Measurements from ENCODE around the gene IL17C.

The IL17C gene

DNA sequence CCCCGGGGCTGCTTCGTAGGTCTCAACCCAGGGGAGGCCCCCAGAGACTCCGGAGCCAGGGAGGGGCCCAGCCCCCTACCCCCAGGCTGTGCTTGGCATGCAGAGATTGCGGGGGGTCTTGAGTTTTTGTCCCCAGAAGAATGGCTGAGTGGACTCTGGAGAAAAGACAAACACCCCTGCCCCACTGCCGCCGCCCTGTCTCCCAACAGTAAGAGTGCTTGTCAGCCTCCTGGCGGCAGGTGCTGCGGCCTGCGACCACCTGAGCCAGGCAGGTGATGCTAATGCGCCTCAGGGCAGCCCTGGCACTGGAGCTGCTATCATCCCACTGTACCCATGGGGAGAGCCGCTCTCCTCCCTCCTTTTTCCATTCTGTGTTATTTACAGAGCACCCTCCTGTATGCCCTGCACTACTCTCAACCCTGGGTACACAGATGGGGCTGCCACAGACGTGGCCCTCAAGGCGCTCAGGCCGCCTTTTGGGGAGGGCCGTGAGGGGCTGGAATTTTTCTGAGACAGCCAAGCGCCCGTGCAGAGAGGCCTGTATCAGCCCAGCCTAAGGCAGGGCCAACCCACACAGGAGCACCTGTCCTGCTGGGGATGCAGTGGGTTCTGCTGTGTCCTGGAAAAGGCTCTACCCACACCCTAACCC is 2.6 kb upstream of the IL17C start:
- TF ChIP-seq, protein P1, sequence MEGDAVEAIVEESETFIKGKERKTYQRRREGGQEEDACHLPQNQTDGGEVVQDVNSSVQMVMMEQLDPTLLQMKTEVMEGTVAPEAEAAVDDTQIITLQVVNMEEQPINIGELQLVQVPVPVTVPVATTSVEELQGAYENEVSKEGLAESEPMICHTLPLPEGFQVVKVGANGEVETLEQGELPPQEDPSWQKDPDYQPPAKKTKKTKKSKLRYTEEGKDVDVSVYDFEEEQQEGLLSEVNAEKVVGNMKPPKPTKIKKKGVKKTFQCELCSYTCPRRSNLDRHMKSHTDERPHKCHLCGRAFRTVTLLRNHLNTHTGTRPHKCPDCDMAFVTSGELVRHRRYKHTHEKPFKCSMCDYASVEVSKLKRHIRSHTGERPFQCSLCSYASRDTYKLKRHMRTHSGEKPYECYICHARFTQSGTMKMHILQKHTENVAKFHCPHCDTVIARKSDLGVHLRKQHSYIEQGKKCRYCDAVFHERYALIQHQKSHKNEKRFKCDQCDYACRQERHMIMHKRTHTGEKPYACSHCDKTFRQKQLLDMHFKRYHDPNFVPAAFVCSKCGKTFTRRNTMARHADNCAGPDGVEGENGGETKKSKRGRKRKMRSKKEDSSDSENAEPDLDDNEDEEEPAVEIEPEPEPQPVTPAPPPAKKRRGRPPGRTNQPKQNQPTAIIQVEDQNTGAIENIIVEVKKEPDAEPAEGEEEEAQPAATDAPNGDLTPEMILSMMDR (IDR thresholded peaks at IDR 0.05), result no peak

DNA sequence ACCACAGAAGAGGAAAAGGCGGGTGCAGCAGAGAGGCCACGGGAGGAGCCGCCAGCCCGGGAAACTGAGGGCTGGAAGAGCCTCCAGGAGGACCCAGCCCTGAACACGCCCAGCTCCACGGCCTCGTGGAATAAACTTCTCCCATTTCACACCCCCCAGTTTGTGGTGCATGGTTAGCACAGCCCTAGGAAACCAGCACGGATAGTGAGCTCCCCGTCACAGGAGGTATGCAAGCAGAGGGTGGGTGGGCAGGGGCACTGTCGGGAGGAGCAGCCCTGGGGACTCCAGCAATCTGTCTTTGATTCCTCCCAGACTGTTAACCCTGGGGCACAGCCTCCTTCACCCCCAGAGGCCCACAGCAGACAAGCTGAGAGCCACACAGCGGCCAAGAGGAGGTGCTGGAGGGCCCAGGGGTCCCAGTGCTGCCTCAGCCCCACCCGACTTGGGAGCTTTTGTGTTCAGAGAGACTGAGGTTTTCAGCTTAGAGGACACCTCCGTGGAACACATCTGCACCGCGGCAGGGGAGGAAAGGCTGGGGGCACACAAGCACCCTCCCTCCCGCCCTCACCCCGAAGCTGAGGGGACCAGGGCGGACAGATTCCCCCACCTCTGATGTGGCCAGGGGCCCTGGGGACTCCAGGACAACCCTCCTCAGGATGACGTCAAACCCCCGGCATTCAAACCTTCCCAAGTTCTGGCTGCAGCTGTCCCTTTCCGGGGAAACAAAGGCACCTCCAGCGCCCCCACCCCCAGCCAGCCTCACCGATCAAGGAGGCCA is 1.7 kb upstream of the IL17C start:
- TF ChIP-seq, protein P1 (IDR thresholded peaks at IDR 0.05), result no peak

DNA sequence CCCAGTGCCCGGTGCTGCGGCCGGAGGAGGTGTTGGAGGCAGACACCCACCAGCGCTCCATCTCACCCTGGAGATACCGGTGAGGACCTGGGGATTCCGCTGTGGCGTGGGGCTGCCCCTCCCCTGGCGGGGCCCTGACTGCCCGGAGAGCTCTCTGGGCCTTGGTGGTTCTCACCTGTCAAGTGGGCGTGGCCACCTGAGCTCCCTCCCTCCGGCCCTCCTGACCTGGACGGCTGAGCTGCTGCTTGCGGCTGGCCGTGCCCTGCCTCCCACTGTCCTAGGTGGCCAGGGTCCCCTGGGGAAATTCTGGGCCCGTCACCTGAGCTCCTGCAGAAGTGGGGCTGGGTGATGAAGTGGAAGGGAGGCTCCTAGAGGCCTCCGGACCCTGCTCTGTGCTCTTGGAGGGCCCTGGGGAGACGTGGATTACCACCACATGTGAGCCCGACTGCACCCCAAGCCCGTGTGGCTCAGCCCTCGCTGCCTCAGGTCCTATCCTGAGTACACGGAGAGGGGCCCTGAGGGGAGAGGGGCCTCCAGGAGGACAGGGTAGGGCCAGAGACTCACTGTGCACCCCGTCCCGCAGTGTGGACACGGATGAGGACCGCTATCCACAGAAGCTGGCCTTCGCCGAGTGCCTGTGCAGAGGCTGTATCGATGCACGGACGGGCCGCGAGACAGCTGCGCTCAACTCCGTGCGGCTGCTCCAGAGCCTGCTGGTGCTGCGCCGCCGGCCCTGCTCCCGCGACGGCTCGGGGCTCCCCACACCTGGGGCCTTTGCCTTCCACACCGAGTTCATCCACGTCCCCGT is 1.1 kb downstream of the IL17C start:
- TF ChIP-seq, protein P1 (IDR thresholded peaks at IDR 0.05), result no peak

DNA sequence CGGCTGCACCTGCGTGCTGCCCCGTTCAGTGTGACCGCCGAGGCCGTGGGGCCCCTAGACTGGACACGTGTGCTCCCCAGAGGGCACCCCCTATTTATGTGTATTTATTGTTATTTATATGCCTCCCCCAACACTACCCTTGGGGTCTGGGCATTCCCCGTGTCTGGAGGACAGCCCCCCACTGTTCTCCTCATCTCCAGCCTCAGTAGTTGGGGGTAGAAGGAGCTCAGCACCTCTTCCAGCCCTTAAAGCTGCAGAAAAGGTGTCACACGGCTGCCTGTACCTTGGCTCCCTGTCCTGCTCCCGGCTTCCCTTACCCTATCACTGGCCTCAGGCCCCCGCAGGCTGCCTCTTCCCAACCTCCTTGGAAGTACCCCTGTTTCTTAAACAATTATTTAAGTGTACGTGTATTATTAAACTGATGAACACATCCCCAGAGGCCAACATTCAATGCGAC is 1.7 kb downstream of the IL17C start:
- TF ChIP-seq, protein P1 (IDR thresholded peaks at IDR 0.05), result no peak

DNA sequence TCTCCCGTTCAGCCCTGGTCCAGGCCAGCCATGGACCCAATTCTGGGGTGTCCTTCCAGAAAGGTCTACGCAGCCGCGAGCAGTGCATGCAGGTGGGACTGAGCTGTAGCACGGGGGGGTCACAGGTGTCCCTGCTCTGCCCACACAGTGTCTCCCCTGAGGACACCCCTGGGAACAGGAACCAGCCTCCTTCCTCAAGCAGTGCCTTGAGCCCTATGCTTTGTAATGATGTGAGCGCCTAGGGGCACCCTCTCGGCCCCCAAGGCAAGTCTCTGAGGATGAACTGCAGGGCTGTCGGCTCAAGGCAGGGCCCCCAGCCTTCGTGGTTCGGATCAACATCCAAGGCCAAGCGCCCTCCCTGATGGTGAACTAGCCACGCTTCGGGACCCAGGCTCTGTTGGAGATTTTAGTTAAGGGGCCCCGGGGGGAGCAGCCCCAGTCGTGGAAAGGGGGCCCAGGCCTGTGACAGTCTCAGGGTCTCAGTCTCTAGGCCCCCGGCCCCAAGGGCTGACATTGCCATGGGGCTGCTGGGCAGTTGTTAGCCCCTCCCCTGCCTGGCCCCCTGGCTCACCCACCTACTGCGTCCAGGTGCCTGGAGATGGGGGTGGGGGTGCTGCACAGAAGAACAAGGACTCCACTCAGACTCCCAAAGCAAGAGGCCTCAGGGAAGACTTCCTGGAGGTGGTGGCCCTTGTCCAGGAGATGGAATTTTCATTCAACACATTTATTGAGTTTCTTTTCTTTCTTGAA is 2.3 kb downstream of the IL17C start:
- TF ChIP-seq, protein P1 (IDR thresholded peaks at IDR 0.05), result no peak

DNA sequence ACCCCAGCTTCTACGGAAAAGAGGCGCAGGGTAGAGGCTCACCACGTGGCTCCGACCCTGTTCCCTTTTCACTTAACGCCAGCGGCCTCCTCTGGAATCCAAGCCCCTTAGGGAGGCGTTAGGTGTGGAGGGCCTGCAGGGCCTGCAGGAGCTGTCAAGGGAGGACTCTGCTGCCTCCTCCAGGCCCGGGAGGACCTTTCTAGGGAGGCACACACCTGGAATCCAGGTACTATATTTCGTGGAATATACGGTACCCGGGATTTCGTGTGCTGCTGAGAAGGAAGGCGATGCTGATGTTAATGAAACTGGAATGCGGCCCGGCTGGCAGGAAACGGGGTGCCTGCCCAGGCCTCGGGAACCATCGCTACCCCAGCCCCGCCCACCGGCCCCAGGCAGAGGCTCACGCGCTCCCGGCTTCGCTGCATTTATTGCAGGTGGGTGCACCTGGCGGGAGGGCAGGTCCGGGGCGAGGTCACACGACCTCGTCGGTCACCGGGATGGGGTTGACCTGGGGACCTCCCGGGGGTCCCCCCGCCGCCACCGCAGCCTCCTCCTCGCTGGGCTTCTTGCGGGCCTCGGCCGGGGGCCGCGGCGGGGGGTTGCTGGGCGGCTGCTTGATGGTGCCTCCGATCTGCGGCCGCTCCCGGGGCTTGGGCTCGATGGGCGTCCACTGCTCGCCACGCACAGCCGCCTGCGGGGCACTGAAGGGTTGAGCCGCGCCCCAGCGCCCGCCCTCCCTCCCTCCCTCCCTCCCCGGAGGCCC is 4.7 kb downstream of the IL17C start:
- TF ChIP-seq, protein P1 (IDR thresholded peaks at IDR 0.05), result no peak
